Calu3 (cell line): ENCODE measurements around the gene RAB22A. TPM values are rescaled to one million over a fixed set of nuclear protein-coding genes. Genes with fewer than 3 reads are reported as not detected.

Experiments used
- BruUV-seq: library from RNA; stranded (reverse); fragments of 400-500 nt; replicated peaks from 2 replicates; lab custom pipeline; 2021; lab: Mats Ljungman, UMichigan
- CTCF ChIA-PET: fragments of 300-600 bp; sonication (Branson Sonifier 250); formaldehyde crosslinking; loops from one replicate; lab custom pipeline; 2022; ENCODE audit warnings: antibody characterized with exemption; lab: Charles Lee
- DNase-seq: peaks from one replicate; pipeline ENCODE4 v3.0.0; 2022
- H3K27ac Mint-ChIP-seq: one replicate; pipeline ENCODE4 v1.8.0; 2022; ENCODE audit warnings: mixed read lengths; ENCODE audit not compliant: unreplicated experiment
- H3K27me3 Mint-ChIP-seq: one replicate; pipeline ENCODE4 v1.8.0; 2022; ENCODE audit warnings: mixed read lengths; ENCODE audit not compliant: unreplicated experiment
- H3K36me3 Mint-ChIP-seq: one replicate; pipeline ENCODE4 v1.8.0; 2022; ENCODE audit warnings: mild to moderate bottlenecking, moderate library complexity, mixed read lengths; ENCODE audit not compliant: insufficient read depth, unreplicated experiment
- H3K4me1 Mint-ChIP-seq: one replicate; pipeline ENCODE4 v1.8.0; 2022; ENCODE audit warnings: mild to moderate bottlenecking, low read depth, mixed read lengths; ENCODE audit not compliant: unreplicated experiment
- H3K4me3 Mint-ChIP-seq: one replicate; pipeline ENCODE4 v1.8.0; 2022; ENCODE audit warnings: mild to moderate bottlenecking, low read depth, moderate library complexity, mixed read lengths; ENCODE audit not compliant: unreplicated experiment
- H3K9me3 Mint-ChIP-seq: one replicate; pipeline ENCODE4 v1.8.0; 2022; ENCODE audit warnings: low read depth, mixed read lengths; ENCODE audit not compliant: unreplicated experiment
- CTCF ChIP-seq: fragments of 200-600 bp; IDR thresholded peaks from one replicate; pipeline ENCODE4 v1.8.0; 2022; ENCODE audit warnings: antibody characterized with exemption; ENCODE audit not compliant: unreplicated experiment
- intact Hi-C: fragments of 100-400 bp; cut with micrococcal nuclease; formaldehyde crosslinking; loops from one replicate; pipeline ENCODE4 v1.10.0; 2022; ENCODE audit not compliant: unreplicated experiment
- total RNA-seq: library from RNA; stranded (reverse); gene quantifications from 2 replicates; pipeline ENCODE4 v1.2.3, GENCODE V29; 2022

Gene RAB22A
- total RNA-seq, 1 experiment from 2014 or later: 29.0 TPM

GRCh38 chr20:58274384-58274783 is 35.1 kb upstream of the RAB22A start:
- CTCF ChIA-PET: no interaction called here
- H3K27me3 Mint-ChIP-seq: no peaks in the 10 kb centered on the region
- intact Hi-C loops: no loop called here
- no peak for TF ChIP-seq CTCF
- peaks cover 5% of the 10 kb centered on the region for H3K36me3 Mint-ChIP-seq
- DNase-seq: no peak
- BruUV-seq: no TSS peak
- H3K27ac Mint-ChIP-seq: no peak overlapping the region
- no peaks in the 10 kb centered on the region for H3K4me1 Mint-ChIP-seq
- H3K4me3 Mint-ChIP-seq: no peak overlapping the region
- H3K9me3 Mint-ChIP-seq: peaks cover 2% of the 10 kb centered on the region

- Mint-ChIP-seq H3K4me3 (no peak overlapping the region), H3K4me1 (no peaks in the 10 kb centered on the region), H3K27ac (no peak overlapping the region), H3K9me3 (peaks cover 2% of the 10 kb centered on the region), H3K27me3 (no peaks in the 10 kb centered on the region), H3K36me3 (no peaks in the 10 kb centered on the region)
- TF ChIP-seq CTCF: no peak
- CTCF ChIA-PET: no interaction called here
- DNase-seq: no peak
- intact Hi-C loops: no loop called here
- BruUV-seq: no TSS peak
Observed at GRCh38 chr20:58277107-58277506, 32.4 kb upstream of the RAB22A start.

- TF ChIP-seq CTCF: no peak
- Mint-ChIP-seq H3K27ac (no peak overlapping the region), H3K9me3 (peaks cover 2% of the 10 kb centered on the region), H3K27me3 (no peaks in the 10 kb centered on the region), H3K4me1 (no peaks in the 10 kb centered on the region), H3K36me3 (no peaks in the 10 kb centered on the region), H3K4me3 (no peak overlapping the region)
- intact Hi-C loops: no loop called here
- no TSS peak for BruUV-seq
- CTCF ChIA-PET: interaction anchor here (0.6 kb wide), 1 partner anchor 794 kb away, joined by 3 read pairs; no protein-coding TSS in a partner anchor
- DNase-seq: no peak
Observed at GRCh38 chr20:58277578-58278472, 31.7 kb upstream of the RAB22A start.

- intact Hi-C loops: no loop called here
- no peak for TF ChIP-seq CTCF
- DNase-seq: no peak
- Mint-ChIP-seq H3K9me3 (no peaks in the 10 kb centered on the region), H3K36me3 (no peaks in the 10 kb centered on the region), H3K4me1 (no peaks in the 10 kb centered on the region), H3K27ac (no peak overlapping the region), H3K27me3 (no peaks in the 10 kb centered on the region), H3K4me3 (no peak overlapping the region)
- no TSS peak for BruUV-seq
- CTCF ChIA-PET: interaction anchor here (0.7 kb wide), 2 partner anchors 39 to 62 kb away, joined by 4 read pairs; no protein-coding TSS in a partner anchor
Observed at GRCh38 chr20:58286729-58287128, 22.8 kb upstream of the RAB22A start.
